Loucy (cell line): ENCODE results near the gene IGF2BP3.

Source experiments
- EZH2phosphoT487 ChIP-seq: fragments of 200-600 bp; IDR thresholded peaks from 2 replicates; pipeline ENCODE4 v1.6.1; 2018; ENCODE audit warnings: antibody characterized with exemption, mild to moderate bottlenecking, moderate library complexity, borderline replicate concordance
- TF ChIP-seq, protein P1 (sequence below): fragments of 200-600 bp; sonication (generic); conservative IDR thresholded peaks from 2 replicates; pipeline ENCODE4 v1.5.1; 2014; ENCODE audit warnings: mild to moderate bottlenecking, antibody characterized with exemption, low read length

DNA sequence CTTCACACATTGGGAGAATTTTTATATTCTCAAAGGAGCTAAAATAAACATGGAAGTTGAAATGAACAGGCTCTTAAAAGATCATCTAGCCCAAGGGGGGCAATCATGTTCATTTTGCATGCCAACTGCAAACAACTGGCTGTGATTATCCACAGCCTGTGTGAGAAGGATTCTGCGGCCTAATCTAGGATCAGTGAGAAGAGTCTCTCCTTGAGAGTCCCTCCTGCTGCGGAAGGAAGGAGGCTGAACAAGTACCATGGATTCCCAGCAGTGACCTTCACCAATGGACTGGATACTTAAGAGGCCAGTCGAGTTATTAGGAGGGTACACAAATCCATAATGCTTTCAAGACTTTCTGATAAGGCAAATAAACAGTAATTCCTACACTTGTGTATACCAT is 76.7 kb downstream of the IGF2BP3 start:
- TF ChIP-seq, protein P1, sequence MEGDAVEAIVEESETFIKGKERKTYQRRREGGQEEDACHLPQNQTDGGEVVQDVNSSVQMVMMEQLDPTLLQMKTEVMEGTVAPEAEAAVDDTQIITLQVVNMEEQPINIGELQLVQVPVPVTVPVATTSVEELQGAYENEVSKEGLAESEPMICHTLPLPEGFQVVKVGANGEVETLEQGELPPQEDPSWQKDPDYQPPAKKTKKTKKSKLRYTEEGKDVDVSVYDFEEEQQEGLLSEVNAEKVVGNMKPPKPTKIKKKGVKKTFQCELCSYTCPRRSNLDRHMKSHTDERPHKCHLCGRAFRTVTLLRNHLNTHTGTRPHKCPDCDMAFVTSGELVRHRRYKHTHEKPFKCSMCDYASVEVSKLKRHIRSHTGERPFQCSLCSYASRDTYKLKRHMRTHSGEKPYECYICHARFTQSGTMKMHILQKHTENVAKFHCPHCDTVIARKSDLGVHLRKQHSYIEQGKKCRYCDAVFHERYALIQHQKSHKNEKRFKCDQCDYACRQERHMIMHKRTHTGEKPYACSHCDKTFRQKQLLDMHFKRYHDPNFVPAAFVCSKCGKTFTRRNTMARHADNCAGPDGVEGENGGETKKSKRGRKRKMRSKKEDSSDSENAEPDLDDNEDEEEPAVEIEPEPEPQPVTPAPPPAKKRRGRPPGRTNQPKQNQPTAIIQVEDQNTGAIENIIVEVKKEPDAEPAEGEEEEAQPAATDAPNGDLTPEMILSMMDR, result no peak
- no peak for TF ChIP-seq EZH2phosphoT487
